ENCODE results near the gene PCDHGA7.
"Not testable (repeated sequence)": the region's sequence is repeated elsewhere in the genome, so short reads cannot be mapped to it uniquely, and the experiment has no call there.

The PCDHGA7 gene

DNA sequence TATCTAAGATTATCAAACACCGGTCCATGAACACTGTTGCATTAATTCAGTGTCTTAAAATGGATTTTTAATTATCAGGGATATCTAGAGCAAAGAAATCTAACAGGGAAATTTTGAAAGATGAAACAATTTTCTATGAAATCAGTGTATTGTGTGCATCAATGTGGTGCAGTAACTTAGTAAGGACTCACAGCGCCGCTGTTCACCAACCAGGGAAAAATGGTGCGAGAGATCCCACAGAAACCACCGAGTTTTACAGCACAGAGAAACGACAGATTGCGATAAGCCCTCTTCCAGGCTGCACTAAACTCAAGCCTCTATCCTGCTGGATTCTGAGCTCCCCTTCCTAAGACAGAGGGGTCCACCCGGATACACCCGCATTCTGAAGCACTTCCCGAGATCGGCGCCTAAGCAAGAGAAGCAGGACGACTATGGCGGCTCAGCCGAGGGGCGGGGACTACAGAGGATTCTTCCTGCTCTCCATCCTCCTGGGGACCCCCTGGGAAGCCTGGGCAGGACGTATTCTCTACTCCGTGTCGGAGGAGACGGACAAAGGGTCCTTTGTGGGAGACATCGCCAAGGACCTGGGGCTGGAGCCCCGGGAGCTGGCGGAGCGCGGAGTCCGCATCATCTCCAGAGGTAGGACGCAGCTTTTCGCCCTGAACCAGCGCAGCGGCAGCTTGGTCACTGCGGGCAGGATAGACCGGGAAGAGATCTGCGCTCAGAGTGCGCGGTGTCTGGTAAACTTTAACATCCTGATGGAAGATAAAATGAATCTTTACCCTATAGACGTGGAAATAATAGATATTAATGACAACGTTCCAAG lies at the start of gene PCDHGA7:
Gene PCDHGA7, plus strand, starts transcription at position 274 of the 826 bp plus-strand sequence. Its CDS starts 158 bp downstream, at position 432.
- DNase-seq (ENCODE audit: low spot score), result no peak

DNA sequence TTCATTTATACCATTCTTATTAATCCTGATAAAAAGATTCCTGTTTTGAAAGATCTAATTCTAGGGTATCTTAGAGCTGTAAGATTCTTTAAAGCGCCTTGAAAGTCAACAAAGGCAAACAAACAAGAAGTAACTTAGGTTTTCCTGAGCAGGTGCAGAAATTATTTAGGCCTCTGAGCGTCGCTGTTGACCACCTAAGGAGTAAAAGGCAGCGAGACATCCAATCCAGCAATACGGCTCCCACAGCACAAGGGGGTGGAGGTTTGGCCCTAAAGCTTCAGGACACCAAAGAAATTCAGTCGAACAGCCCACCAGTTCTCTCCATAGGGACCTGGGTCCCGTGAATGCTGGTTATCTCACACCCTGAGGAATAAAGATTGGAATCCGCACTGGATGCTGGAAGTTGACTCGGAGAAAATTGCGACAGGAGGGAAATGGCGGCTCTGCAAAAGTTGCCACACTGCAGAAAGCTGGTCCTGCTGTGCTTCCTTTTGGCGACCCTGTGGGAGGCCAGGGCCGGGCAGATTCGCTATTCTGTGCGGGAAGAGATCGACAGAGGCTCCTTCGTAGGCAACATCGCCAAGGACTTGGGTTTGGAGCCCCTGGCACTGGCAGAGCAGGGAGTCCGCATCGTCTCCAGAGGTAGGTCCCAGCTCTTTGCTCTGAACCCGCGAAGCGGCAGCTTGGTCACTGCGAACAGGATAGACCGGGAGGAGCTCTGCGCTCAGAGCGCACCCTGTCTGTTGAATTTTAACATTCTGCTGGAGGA lies 43.8 kb upstream of the PCDHGA7 start, which contains the start of gene PCDHGA2:
Gene PCDHGA2, plus strand, starts transcription at position 223 of the 769 bp plus-strand sequence.
- DNase-seq (ENCODE audit: low spot score), result no peak

DNA sequence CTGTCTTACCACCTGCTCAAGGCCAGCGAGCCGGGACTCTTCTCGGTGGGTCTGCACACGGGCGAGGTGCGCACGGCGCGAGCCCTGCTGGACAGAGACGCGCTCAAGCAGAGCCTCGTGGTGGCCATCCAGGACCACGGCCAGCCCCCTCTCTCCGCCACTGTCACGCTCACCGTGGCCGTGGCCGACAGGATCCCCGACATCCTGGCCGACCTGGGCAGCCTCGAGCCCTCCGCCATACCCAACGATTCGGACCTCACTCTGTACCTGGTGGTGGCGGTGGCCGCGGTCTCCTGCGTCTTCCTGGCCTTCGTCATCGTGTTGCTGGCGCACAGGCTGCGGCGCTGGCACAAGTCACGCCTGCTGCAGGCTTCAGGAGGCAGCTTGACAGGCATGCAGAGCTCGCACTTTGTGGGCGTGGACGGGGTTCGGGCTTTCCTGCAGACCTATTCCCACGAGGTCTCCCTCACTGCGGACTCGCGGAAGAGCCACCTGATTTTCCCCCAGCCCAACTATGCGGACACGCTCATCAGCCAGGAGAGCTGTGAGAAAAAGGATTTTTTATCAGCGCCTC lies 41.7 kb upstream of the PCDHGA7 start:
- DNase-seq (ENCODE audit: low spot score), result not testable (repeated sequence)

DNA sequence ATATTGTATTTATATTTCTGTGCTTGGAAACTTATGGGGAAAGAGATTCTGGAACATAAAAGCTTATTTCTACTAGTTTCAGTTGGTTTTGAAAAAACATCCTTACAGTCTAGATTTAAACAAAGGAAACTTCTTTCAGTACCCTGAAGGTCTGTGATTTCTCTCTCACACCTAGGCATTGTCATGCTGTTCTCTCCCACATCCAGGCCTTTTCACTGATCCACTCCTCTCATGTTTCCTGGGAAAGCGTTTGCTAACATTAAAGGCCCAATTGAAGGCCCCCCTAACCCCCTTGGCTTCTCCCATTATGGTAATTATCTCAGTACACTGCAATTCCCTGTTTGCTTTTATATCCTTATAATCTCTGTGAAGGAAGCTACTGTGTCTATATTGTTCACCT lies 39.8 kb upstream of the PCDHGA7 start:
- no peak for DNase-seq (ENCODE audit: low spot score)

DNA sequence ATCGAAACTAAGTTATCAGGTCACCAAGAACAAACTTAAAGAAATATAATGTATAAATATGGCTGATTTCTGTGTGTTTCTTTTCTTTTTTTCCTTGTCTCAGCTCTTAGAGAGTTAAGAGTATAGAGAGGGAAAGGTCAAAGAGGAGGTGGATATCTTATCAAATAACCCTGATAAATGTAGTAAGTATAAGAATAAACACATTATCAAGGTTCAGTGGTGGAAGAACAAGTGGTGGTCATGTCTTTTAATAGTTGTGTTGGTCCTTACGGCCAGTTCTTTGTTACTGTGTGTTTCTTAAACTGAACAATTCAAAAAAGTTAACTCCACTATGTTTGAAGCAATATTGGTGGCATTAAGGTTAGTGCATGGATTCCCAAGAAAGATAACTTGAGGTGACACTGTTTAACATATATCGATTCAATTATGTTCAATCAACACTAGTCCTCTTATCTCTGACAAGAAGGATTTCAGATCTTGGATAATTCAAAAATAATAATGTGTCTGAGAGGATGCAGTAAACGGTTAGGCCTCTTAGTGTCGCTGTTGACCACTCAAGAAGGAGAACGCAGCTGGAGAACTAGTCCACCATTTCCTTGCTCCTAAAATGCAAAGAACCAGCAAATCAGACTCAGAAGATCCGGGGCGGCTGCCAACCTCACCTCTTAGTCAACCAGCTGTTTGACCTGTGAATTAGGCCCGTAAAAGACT lies 39.1 kb upstream of the PCDHGA7 start, which contains the start of gene PCDHGA3:
Gene PCDHGA3, plus strand, starts transcription at position 588 of the 711 bp plus-strand sequence. CDS start 205 bp downstream, outside the sequence.
- DNase-seq (ENCODE audit: low spot score), result no peak

DNA sequence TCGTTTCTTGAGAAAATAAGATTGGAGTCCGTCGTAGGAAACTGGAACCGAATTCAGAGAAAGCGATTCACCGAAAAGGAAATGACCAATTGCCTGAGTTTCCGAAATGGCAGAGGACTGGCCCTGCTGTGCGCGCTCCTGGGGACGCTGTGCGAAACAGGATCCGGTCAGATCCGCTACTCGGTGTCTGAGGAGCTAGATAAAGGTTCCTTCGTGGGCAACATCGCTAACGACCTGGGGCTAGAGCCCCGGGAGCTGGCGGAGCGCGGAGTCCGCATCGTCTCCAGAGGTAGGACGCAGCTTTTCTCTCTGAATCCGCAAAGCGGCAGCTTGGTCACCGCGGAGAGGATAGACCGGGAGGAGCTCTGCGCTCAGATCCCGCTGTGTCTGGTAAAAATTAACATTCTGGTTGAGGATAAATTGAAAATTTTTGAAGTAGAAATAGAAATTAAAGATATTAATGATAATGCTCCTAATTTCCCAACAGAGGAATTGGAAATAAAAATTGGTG lies 38.5 kb upstream of the PCDHGA7 start:
- no peak for DNase-seq (ENCODE audit: low spot score)

DNA sequence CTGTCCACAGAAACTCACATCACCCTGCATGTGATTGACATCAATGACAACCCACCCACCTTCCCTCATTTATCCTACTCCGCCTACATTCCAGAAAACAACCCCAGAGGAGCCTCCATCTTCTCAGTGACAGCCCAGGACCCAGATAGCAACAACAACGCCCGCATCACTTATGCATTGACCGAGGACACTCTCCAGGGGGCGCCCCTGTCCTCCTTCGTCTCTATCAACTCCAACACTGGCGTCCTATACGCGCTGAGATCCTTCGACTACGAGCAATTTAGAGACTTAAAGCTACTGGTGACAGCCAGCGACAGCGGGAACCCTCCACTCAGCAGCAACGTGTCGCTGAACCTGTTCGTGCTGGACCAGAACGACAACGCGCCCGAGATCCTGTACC lies 37.2 kb upstream of the PCDHGA7 start:
- no peak for DNase-seq (ENCODE audit: low spot score)

DNA sequence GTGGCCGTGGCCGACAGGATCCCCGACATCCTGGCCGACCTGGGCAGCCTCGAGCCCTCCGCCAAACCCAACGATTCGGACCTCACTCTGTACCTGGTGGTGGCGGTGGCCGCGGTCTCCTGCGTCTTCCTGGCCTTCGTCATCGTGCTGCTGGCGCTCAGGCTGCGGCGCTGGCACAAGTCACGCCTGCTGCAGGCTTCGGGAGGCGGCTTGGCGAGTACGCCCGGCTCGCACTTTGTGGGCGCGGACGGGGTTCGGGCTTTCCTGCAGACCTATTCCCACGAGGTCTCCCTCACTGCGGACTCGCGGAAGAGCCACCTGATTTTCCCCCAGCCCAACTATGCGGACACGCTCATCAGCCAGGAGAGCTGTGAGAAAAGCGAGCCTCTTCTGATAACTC lies 36.5 kb upstream of the PCDHGA7 start:
- DNase-seq (ENCODE audit: low spot score), result not testable (repeated sequence)

DNA sequence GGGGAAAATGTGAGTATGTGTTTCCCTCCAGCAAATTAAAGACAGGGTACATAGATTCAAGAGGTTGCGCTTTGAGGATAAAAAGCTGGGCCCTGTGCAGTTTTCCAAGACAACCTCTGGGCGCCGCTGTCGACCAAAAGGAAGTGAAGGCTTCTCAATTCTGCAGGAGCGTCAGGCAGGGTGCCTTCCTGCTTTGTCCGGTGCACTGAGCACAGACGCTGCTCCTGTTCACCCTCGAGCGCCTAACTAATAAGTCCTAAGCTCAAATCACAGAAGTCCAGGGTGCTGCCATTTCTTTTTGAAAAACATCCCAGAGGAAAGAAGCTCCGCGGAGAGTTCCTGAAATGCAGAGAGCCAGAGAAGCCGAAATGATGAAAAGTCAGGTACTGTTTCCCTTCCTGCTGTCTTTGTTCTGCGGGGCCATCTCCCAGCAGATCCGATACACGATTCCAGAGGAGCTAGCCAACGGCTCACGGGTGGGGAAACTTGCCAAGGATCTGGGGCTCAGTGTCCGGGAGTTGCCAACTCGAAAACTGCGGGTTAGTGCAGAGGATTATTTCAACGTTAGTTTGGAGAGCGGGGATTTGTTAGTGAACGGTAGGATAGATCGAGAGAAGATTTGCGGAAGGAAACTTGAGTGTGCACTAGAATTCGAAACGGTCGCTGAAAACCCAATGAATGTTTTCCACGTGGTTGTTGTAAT lies 32.5 kb upstream of the PCDHGA7 start, which contains the start of gene PCDHGB1:
Gene PCDHGB1, plus strand, starts transcription at position 183 of the 703 bp plus-strand sequence. Its CDS starts 162 bp downstream, at position 345.
- peak; percentile 15 for DNase-seq (ENCODE audit: low spot score)

DNA sequence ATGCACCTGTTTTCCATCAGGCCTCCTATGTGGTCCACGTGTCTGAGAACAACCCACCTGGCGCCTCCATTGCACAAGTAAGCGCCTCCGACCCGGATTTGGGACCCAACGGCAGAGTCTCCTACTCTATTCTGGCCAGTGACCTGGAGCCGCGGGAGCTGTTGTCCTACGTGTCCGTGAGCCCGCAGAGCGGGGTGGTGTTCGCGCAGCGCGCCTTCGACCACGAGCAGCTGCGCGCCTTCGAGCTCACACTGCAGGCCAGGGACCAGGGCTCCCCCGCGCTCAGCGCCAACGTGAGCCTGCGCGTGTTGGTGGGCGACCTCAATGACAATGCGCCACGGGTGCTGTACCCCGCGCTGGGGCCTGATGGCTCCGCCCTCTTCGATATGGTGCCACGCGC lies 31.0 kb upstream of the PCDHGA7 start:
- no peak for DNase-seq (ENCODE audit: low spot score)

DNA sequence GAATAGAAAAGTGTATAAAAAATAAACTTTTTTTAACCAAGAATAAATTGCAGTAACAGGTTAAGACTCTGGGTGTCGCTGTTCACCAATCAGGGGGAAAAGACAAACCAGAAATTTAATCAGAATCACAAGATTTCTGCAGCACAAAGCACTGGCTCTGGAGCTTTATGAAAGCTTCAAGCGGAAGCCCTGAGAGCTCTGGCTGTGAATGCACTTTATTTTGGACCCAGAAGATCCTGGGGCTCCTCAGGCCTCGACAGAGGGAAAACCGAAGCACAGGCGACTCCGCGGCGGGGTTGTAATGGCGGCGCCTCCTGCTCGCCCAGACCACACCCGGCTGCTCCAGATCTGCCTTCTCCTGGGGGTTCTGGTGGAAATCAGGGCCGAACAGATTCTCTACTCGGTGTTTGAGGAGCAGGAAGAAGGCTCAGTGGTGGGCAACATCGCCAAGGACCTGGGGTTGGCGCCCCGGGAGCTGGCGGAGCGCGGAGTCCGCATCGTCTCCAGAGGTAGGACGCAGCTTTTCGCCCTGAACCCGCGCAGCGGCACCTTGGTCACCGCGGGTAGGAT lies 27.6 kb upstream of the PCDHGA7 start, which contains the start of gene PCDHGA4:
Gene PCDHGA4, plus strand, starts transcription at position 122 of the 570 bp plus-strand sequence. Its CDS starts 87 bp downstream, at position 209.
- DNase-seq (ENCODE audit: low spot score), result no peak

DNA sequence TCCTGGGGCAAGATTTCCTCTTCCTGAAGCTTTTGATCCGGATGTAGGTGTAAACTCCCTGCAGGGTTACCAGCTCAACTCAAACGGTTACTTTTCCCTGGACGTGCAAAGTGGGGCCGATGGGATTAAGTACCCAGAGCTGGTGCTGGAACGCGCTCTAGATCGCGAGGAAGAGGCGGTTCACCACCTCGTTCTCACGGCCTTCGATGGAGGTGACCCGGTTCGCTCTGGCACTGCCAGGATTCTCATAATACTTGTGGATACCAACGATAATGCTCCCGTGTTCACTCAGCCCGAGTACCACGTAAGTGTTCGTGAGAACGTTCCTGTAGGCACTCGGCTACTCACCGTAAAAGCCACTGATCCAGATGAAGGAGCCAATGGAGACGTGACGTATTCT lies 26.9 kb upstream of the PCDHGA7 start:
- no peak for DNase-seq (ENCODE audit: low spot score)

DNA sequence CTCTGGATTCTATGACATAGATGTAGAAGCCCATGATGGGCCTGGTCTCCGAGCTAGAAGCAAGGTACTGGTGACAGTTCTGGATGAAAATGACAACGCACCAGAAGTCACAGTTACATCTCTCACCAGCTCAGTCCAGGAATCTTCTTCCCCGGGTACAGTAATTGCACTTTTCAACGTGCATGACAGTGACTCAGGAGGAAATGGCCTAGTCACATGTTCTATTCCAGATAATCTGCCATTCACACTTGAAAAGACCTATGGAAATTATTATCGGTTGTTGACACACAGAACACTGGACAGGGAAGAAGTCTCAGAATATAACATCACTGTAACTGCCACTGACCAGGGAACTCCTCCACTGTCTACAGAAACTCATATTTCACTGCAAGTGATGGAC lies 26.4 kb upstream of the PCDHGA7 start:
- DNase-seq (ENCODE audit: low spot score), result no peak

DNA sequence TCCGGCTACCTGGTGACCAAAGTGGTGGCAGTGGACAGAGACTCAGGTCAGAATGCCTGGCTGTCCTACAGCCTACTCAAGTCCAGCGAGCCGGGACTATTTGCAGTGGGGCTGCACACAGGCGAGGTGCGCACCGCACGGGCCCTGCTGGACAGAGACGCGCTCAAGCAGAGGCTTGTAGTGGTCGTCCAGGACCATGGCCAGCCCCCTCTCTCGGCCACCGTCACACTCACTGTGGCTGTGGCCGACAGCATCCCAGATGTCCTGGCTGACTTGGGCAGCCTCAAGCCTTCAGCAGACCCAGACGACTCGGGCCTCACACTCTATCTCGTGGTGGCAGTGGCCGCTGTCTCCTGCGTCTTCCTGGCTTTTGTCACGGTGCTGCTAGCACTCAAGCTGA lies 25.6 kb upstream of the PCDHGA7 start:
- DNase-seq (ENCODE audit: low spot score), result no peak

DNA sequence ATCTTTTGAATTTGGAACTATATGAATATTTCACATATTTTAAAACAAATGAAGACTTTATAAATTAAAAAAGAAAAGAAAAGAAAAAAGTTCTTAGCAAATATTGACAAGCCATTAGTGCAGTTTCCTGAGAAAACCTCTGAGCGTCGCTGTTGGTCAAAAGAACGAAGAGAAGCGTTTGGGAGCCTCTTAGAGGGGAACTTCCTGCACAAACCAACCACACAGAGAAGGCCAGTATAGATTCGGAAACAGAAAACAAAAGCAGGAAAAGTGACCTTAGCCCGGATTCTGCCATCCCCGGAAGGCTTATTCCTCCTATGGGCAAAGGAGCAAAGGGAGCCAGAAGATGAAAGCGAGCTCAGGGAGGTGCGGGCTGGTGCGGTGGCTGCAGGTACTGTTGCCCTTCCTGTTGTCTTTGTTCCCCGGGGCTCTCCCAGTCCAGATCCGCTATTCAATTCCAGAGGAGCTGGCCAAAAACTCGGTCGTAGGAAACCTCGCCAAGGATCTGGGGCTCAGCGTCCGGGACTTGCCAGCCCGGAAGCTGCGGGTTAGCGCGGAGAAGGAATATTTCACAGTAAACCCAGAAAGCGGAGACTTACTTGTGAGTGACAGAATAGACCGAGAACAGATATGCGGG lies 22.6 kb upstream of the PCDHGA7 start, which contains the start of gene PCDHGB2:
Gene PCDHGB2, plus strand, starts transcription at position 205 of the 637 bp plus-strand sequence. Its CDS starts 142 bp downstream, at position 347.
- peak; percentile 30 for DNase-seq (ENCODE audit: low spot score)

DNA sequence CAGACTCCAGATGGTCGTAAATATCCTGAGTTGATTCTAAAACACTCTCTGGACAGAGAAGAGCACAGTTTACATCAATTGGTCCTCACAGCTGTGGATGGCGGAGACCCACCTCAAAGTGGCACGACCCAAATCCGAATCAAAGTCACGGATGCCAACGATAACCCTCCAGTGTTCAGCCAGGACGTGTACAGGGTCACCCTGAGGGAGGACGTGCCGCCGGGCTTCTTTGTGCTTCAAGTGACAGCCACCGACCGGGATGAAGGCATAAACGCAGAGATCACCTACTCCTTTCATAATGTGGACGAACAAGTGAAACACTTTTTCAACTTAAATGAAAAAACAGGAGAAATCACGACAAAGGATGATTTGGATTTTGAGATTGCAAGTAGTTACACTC lies 21.9 kb upstream of the PCDHGA7 start:
- DNase-seq (ENCODE audit: low spot score), result no peak

DNA sequence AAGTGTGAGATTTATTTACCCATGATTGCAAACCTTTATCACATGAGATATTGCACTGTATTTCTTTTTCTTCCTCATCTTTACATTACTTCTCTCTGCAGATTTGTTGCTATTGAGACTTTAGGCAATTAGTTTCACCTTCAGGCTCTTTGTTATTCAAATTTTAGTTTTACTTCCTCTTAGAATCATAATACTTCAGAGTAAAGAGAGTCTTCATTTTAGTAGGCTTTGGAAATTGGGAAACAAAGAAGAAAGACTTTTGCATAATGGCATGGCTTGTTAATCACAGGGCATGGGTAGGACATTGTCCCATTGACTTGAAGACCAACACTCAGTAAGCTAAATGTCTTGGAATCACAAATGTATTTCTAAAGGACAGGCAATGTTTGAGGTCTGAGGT lies 19.8 kb upstream of the PCDHGA7 start:
- DNase-seq (ENCODE audit: low spot score), result no peak

DNA sequence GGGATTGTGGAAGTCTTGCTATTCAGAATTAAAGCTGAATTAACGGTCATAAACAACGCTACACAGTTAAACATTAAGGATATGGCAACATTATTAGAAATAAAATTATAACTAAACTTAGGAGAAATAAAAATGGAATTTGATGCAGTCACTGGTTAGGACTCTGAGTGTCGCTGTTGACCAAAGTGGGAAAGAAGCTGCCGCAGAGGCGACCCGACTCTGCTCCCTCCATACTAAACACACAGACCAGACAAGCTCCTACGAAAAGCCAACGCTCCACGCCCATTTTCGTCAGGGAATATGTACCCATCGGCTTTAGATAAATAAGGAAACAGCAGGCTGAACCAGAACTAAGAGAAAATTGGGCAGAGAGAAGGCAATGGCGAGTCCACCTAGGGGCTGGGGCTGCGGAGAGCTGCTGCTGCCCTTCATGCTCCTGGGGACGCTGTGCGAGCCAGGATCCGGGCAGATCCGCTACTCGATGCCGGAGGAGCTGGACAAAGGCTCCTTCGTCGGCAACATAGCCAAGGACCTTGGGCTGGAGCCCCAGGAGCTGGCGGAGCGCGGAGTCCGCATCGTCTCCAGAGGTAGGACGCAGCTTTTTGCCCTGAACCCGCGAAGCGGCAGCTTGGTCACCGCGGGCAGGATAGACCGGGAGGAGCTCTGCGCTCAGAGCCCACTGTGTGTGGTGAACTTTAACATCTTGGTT lies 18.4 kb upstream of the PCDHGA7 start, which contains the start of gene PCDHGA5:
Gene PCDHGA5, plus strand, starts transcription at position 211 of the 709 bp plus-strand sequence. Its CDS starts 169 bp downstream, at position 380.
- DNase-seq (ENCODE audit: low spot score), result no peak
